Sciatic nerve (tissue), 2 donors: ENCODE measurements around the gene SLC35F1. TPM values are rescaled to one million over a fixed set of nuclear protein-coding genes. Genes with fewer than 3 reads are reported as not detected.
"Not testable (repeated sequence)": the region's sequence is repeated elsewhere in the genome, so short reads cannot be mapped to it uniquely, and the experiment has no call there.

Experiments
- ATAC-seq: fragments of 200-7000 bp; cut with Tn5 transposase; one replicate; pipeline ENCODE4 v1.9.1; 2020; ENCODE audit warnings: mild to moderate bottlenecking, moderate library complexity
- DNase-seq: peaks from one replicate; pipeline ENCODE4 v3.0.0-alpha.2; 2020; ENCODE audit warnings: low spot score
- intact Hi-C: fragments of 100-400 bp; cut with DNase I; formaldehyde crosslinking; loops from one replicate; pipeline ENCODE4 v1.14.2; 2022
- total RNA-seq: library from RNA; stranded (reverse); fragmentation: NEBNext Ultra II Directional; extraction: Animal tissue kit (Norgen Biotek cat#: 25700); gene quantifications from one replicate; pipeline ENCODE4 v1.2.1, GENCODE V29; 2021
- donor health status: DM: no; HTN: no; CAD: no.
- donor health status: DM: no; HTN: no; CAD: no.

The SLC35F1 gene
- 24.6 TPM for total RNA-seq

GRCh38 chr6:117906958-117907600 lies at the start of gene SLC35F1:
TSS of gene SLC35F1 (plus strand) at chr6:117907264.
- intact Hi-C loops, result no loop called here
- peak; percentile 68 for ATAC-seq
- peak; percentile 73 for DNase-seq

DNA sequence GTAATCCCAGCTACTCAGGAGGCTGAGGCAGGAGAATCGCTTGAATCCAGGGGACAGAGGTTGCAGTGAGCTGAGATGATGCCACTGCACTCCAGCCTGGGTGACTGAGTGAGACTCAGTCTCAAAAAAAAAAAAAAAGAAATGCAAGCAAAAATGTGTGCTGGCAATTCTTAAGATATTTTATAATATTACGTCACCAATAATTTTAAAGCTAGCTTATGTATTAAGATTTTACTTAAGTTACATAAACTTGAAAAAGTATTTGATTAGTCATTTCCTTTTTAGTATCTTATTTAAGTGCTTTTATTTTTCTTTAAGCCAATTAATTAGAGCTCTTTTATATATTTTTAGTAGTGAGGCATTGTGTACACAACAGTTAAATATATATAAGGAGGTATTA lies 48.5 kb upstream of the SLC35F1 start:
- DNase-seq, ATAC-seq, intact Hi-C loops: not testable (repeated sequence)

- ATAC-seq (no peak), DNase-seq (no peak)
- intact Hi-C loops, result no loop called here
Measured at GRCh38 chr6:117861545-117861944, 45.5 kb upstream of the SLC35F1 start.

DNA sequence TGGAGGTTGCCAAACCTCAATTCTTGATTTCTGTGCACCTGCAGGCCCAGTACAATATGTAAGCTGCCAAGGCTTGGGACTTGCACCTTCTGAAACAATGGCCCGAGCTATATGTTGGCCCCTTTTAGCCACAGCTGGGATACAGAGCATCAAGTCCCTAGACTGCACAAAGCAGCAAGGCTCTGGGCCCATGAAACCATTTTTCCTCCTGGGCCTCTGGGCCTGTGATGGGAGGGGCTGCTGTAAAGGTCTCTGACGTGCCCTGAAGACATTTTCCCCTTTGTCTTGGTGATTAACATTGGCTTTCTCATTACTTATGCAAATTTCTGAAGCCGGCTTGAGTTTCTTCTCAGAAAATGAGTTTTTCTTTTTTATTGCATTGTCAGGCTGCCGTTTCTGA lies 40.5 kb upstream of the SLC35F1 start:
- DNase-seq (no peak), ATAC-seq (no peak)
- intact Hi-C loops, result no loop called here

DNA sequence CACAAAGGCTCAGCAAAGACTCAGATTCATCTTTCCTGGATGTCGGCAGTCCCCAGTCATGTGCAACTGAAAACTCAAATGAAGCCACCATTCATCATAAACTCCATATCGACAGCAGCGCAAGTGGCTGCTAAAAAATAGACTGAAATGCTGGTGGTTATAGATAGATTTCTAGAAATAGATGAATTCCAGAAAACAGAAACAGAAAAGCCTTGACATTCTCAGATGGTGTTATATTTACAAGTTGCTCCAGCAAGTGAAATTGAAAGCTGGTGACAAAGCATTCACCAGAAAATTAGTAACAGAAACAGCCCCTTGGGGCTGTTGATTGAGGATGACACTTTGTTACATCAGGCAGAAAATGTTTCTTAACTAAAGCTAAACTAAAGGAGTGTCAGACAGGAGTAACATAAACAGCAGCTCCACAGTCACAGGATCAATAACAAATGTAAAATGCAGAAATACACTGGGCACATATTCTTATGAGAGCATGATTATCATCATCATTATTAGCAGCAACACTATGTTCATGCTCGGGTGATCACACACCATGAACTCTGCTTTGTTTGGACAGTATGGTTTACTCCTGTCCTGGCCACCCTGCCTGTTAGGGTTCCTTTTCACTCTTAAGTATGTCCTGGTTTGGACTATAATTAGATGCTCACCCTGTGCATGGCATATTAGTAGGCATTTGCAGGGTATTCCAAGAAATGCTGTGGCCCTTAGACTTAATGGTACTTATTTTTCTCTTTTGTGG lies 36.4 kb upstream of the SLC35F1 start:
- intact Hi-C loops, result no loop called here
- DNase-seq (no peak), ATAC-seq (no peak)

GRCh38 chr6:117880824-117881223 lies 26.2 kb upstream of the SLC35F1 start:
- DNase-seq (no peak), ATAC-seq (no peak)
- intact Hi-C loops, result no loop called here

DNA sequence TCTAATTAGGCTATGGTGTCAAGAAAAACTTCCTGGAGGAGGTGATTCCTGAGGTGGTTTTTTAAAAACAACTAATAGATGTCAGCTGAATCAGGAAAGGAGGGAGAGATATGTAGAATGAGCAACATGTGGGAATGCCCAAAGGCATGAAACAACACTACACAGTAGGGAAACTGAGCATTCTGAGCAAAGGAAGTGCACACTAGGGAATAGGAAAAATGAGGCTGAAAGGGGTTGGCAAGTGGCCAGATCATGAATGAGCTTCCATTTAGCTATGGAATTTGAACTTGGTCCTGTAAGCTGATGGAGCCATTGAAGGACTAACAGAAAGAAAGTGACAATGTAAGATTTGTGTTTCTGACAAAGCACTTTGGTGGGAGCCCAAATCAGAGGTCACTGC lies 16.9 kb upstream of the SLC35F1 start:
- DNase-seq (no peak), ATAC-seq (no peak)
- intact Hi-C loops, result loop anchor here (1.0 kb wide), 1 partner anchor 18 kb away; no protein-coding TSS in a partner anchor

- intact Hi-C loops, result no loop called here
- ATAC-seq (peak; percentile 48), DNase-seq (no peak)
Measured at GRCh38 chr6:117906507-117906957, 532 bp upstream of the SLC35F1 start.

DNA sequence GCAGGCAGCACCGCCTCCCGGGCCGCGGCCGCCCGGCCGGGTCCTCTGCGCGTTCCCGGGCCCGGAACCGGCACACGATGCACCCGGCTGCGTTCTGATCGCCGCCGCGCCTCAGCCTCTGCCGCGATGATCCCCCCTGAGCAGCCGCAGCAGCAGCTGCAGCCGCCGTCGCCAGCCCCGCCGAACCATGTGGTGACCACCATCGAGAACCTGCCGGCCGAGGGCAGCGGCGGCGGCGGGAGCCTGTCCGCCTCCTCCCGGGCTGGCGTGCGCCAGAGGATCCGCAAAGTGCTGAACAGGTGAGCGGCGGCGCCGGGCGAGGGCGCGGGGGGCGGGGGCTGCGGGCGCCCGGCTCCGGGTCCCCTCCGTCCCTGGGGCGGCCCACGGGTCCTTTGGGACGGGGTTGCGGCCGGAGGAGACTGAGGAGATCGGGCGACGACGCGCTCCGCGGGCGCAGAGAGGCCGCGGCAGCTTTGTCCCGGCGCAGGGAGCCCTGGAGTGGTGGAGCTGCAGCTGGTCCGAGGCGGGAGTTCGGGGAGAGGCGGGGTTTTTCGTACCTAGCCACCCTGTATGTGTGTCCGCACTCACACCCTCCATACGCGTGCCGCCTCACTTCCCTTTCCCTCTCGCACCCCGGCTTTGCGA lies 659 bp downstream of the SLC35F1 start:
- intact Hi-C loops, result no loop called here
- DNase-seq, result peak; percentile 56
- no peak for ATAC-seq

- DNase-seq, result no peak
- intact Hi-C loops, result no loop called here
Measured at GRCh38 chr6:117908246-117909068, 1.4 kb downstream of the SLC35F1 start.

GRCh38 chr6:117909638-117910037 lies 2.6 kb downstream of the SLC35F1 start:
- intact Hi-C loops, result no loop called here
- DNase-seq, result no peak
- no peak for ATAC-seq

More at GRCh38 chr6:117908246-117909068, 1.4 kb downstream of the SLC35F1 start:
- ATAC-seq, result peak; percentile 60

DNA sequence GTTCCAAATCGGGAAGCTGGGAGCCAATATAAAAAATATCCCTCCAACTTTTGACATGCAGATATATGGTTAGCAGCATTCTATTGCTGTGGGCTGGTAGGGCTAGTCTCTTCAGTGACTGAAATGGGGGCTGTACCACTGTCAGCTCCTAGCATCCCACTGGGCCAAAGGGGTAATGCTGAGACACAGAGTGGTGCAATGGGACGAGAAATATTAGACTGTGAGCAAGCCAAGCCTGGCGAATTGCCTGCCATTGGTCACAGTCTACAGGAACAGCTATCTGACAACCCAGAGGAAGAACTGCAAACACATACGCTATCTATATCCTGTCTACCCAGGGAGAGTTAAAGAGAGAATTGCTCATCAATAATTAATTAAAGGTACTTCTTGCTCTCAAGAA lies 3.5 kb downstream of the SLC35F1 start:
- intact Hi-C loops, result no loop called here
- ATAC-seq (no peak), DNase-seq (no peak)

DNA sequence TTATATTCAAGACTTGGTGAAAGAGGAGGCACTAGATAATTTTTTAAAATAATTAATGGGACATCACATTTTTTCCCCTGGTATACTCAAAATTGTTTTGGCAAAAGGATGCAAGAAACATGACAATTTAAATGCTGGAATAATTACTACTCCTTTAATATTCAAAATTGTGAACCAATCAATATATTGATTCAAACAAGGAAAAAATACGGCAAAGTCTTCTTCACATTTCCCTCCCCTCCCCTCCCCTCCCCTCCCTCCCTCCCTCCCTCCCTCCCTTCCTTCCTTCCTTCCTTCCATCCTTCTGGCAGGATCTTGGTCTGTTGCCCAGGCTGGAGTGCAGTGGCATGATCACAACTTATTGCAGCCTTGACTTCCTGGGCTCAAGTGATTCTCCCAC lies 4.1 kb downstream of the SLC35F1 start:
- ATAC-seq (no peak), DNase-seq (no peak)
- intact Hi-C loops, result no loop called here

- DNase-seq (no peak), ATAC-seq (no peak)
- intact Hi-C loops, result no loop called here
Measured at GRCh38 chr6:117911660-117912059, 4.6 kb downstream of the SLC35F1 start.

- ATAC-seq (no peak), DNase-seq (no peak)
- intact Hi-C loops, result no loop called here
Measured at GRCh38 chr6:117915846-117916245, 8.8 kb downstream of the SLC35F1 start.

DNA sequence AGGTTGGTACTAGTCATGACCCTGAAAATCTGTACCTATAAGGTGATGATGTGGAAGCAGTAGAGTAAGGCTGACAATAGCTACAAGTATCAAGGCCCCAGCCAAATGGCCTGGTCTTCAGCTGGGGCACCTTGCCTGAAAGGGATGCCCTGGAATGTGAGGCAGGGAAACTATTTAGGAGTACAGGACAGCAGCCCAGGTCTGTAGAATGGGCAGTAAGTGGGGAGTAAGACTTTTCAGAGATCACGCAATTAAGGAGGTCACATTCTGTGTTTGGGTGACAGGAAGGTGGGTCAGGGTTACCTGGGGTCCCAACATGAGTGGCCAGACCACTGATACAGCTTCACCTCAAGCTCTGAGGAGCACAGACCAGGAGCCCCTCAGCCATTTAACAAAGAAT lies 9.4 kb downstream of the SLC35F1 start:
- intact Hi-C loops, result no loop called here
- DNase-seq (no peak), ATAC-seq (no peak)

- DNase-seq (no peak), ATAC-seq (no peak)
- intact Hi-C loops, result no loop called here
Measured at GRCh38 chr6:117917176-117917575, 10.1 kb downstream of the SLC35F1 start.

GRCh38 chr6:117918454-117918853 lies 11.4 kb downstream of the SLC35F1 start:
- intact Hi-C loops, result no loop called here
- ATAC-seq (no peak), DNase-seq (no peak)

GRCh38 chr6:117919275-117919674 lies 12.2 kb downstream of the SLC35F1 start:
- DNase-seq (no peak), ATAC-seq (no peak)
- intact Hi-C loops, result no loop called here
